Ovary (tissue), 9 donors: ENCODE data around the gene EID3. TPM values are rescaled to one million over a fixed set of nuclear protein-coding genes. Genes with fewer than 3 reads are reported as not detected.

Experiments
- DNase-seq, 5 donors: peaks; one replicate each; pipeline ENCODE4 v3.0.0-alpha.2; 2019 to 2020
- H3K27ac ChIP-seq, 2 donors: fragments of 200-600 bp; one replicate each; pipeline versions ENCODE4 v1.5.1 to v1.8.0; 2019 to 2022
- H3K27me3 ChIP-seq: fragments of 200-600 bp; one replicate; pipeline ENCODE4 v1.8.0; 2022
- H3K36me3 ChIP-seq: fragments of 200-600 bp; sonication (generic); one replicate; pipeline ENCODE4 v1.5.1; 2019
- H3K4me1 ChIP-seq: one replicate; pipeline ENCODE4 v1.8.1; 2013; ENCODE audit warnings: mild to moderate bottlenecking, moderate library complexity; ENCODE audit not compliant: insufficient read depth
- H3K4me3 ChIP-seq: fragments of 200-600 bp; sonication (generic); one replicate; pipeline ENCODE4 v1.5.1; 2017
- H3K9me3 ChIP-seq, 2 donors: fragments of 200-600 bp in 1 of 2; sonication (generic) in 1 of 2; one replicate each; pipeline versions ENCODE4 v1.5.1 to v1.8.1; 2013 to 2019; ENCODE audit warnings: mild to moderate bottlenecking in 1 of 2, moderate library complexity in 1 of 2
- EP300 ChIP-seq: sonication (generic); formaldehyde crosslinking; IDR thresholded peaks from one replicate; pipeline ENCODE4 v1.6.1; 2017; ENCODE audit warnings: antibody characterized with exemption
- POLR2A ChIP-seq: fragments of 450-650 bp; IDR thresholded peaks from one replicate; pipeline ENCODE4 v1.6.1; 2017; ENCODE audit warnings: antibody characterized with exemption, mild to moderate bottlenecking, moderate library complexity
- WGBS, 3 donors: extraction: QIAGEN DNeasy Blood & Tissue Kit in 1 of 3; methylation state at CpG; one replicate each; pipeline versions ENCODE4 v1.1.5 to v1.1.7; 2013 to 2017; 5-methylcytosine and 5-hydroxymethylcytosine counted together
- intact Hi-C, 4 donors: fragments of 100-400 bp; cut with DNase I; formaldehyde crosslinking; loops; one replicate each; pipeline versions ENCODE4 v1.11.0 to v1.15.1; 2022 to 2023
- polyA plus RNA-seq, 2 donors: library from polyadenylated mRNA; stranded (reverse); fragments of 200-250 nt in 1 of 2; fragments of 350-450 nt in 1 of 2; fragmentation: Illumina TruSeq in 1 of 2; extraction: RNeasy Lipid Tissue Mini Kit (QIAGEN cat#74804) in 1 of 2; gene quantifications; one replicate each; pipeline ENCODE4 v1.2.3, GENCODE V29; 2013 to 2014
- total RNA-seq, 7 donors: library from RNA; depleted of rRNA in 2 of 7; stranded (reverse); fragments of >200 nt in 2 of 7; fragmentation: NEBNext Ultra II Directional in 3 of 7; extraction: Animal tissue kit (Norgen Biotek cat#: 25700) in 3 of 7; gene quantifications; one replicate each; pipeline versions ENCODE4 v1.1.0 to v1.2.4, GENCODE V29; 2016 to 2023
- TF ChIP-seq, protein P1 (sequence below), 3 donors: fragments of 450-650 bp in 2 of 3; fragments of 200-600 bp in 1 of 3; IDR thresholded peaks; one replicate each; pipeline versions ENCODE4 v1.5.1 to v1.8.0; 2016 to 2022; ENCODE audit warnings: antibody characterized with exemption in 3 of 3, mild to moderate bottlenecking in 1 of 3
- donor health status: DM: no; HTN: no; CAD: no; lungs with moderate emphysema.
- donor health status: DM: no; HTN: no; CAD: no.
- donor health status: Bipolar disorder and iron deficiency.
- donor health status: DM: yes; HTN: yes; CAD: no.
- donor health status: DM: no; HTN: no; CAD: no.
- donor health status: DM: yes; HTN: yes; CAD: no.

Gene EID3
- total and polyA plus RNA-seq, 9 donors = 3.0 to 23.4 (median 6.2) TPM

GRCh38 chr12:104340925-104341611 is 37.5 kb downstream of the EID3 start:
- Histone ChIP-seq H3K4me1 (peaks cover 11% of the 10 kb centered on the region), H3K27ac (no peak overlapping the region), H3K36me3 (no peaks in the 10 kb centered on the region), H3K4me3 (no peak overlapping the region), H3K9me3 (no peaks in the 10 kb centered on the region), H3K27me3 (no peaks in the 10 kb centered on the region)
- DNase-seq = no peak
- intact Hi-C loops = no loop called here
- TF ChIP-seq, protein P1, sequence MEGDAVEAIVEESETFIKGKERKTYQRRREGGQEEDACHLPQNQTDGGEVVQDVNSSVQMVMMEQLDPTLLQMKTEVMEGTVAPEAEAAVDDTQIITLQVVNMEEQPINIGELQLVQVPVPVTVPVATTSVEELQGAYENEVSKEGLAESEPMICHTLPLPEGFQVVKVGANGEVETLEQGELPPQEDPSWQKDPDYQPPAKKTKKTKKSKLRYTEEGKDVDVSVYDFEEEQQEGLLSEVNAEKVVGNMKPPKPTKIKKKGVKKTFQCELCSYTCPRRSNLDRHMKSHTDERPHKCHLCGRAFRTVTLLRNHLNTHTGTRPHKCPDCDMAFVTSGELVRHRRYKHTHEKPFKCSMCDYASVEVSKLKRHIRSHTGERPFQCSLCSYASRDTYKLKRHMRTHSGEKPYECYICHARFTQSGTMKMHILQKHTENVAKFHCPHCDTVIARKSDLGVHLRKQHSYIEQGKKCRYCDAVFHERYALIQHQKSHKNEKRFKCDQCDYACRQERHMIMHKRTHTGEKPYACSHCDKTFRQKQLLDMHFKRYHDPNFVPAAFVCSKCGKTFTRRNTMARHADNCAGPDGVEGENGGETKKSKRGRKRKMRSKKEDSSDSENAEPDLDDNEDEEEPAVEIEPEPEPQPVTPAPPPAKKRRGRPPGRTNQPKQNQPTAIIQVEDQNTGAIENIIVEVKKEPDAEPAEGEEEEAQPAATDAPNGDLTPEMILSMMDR (IDR thresholded peaks at IDR 0.05) = no peak
- TF ChIP-seq EP300 (no peak), POLR2A (no peak)
- WGBS, 3 donors = 73 to 88% (median 86%) methylated on average over 6 of the region's 6 CpGs

DNA sequence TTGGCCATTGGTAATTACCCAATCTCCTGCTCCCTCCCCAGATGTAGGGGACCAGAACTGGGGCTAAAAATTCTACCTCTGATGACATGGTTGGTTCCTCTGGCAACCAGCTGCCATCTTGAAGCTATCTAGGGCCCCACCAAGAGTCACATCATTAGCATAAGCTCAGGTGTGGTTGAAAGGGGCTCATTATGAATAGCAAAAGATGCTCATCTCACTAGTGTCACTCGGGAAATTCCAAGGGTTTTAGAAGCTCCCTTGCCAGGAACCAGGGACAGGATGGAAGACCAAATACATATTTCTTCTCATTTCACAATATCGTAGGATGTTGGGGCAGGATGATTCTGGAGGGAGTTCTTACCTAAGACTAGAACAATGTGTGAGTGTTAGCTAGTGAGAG is 38.6 kb downstream of the EID3 start:
- H3K36me3 ChIP-seq = no peaks in the 10 kb centered on the region
- peaks cover 13% of the 10 kb centered on the region for H3K4me1 ChIP-seq
- H3K9me3 ChIP-seq = no peaks in the 10 kb centered on the region
- no peak overlapping the region for H3K4me3 ChIP-seq
- intact Hi-C loops = no loop called here
- H3K27me3 ChIP-seq = no peaks in the 10 kb centered on the region
- DNase-seq = no peak
- 92 to 99% (median 96%) methylated on average over 2 of the region's 2 CpGs for WGBS, 3 donors
- TF ChIP-seq POLR2A (no peak), EP300 (no peak)
- TF ChIP-seq, protein P1 (IDR thresholded peaks at IDR 0.05) = no peak
- H3K27ac ChIP-seq = no peak overlapping the region

GRCh38 chr12:104342635-104343249 is 39.2 kb downstream of the EID3 start:
- Histone ChIP-seq H3K9me3 (no peaks in the 10 kb centered on the region), H3K4me3 (no peak overlapping the region), H3K36me3 (no peaks in the 10 kb centered on the region), H3K27me3 (no peaks in the 10 kb centered on the region), H3K27ac (no peak overlapping the region), H3K4me1 (peaks cover 13% of the 10 kb centered on the region)
- no peak for DNase-seq
- 94 to 95% (median 94%) methylated on average over 12 of the region's 12 CpGs for WGBS, 3 donors
- TF ChIP-seq EP300 (no peak), POLR2A (no peak)
- TF ChIP-seq, protein P1 (IDR thresholded peaks at IDR 0.05) = no peak
- intact Hi-C loops = no loop called here

DNA sequence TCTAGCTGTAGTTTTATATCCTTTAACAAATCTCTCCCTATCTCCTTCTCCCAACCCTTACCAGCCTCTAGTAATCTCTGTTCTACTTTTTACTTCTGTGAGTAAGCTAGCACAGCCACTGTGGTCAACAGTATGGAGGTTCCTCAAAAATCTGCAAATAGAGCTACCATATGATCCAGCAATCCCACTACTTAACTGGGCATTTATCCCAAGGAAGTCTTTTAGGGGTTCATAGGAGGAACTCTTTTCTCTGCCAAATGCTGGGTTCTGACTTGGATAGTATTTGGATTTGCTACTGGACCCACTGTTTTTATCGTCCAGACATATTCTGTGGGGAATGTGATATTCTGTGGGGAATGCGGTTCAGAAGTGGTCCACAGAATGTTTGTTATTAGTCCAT is 41.1 kb downstream of the EID3 start:
- Histone ChIP-seq H3K27ac (no peak overlapping the region), H3K4me3 (no peak overlapping the region), H3K9me3 (no peaks in the 10 kb centered on the region), H3K27me3 (no peaks in the 10 kb centered on the region), H3K36me3 (no peaks in the 10 kb centered on the region), H3K4me1 (peaks cover 13% of the 10 kb centered on the region)
- TF ChIP-seq POLR2A (no peak), EP300 (no peak)
- TF ChIP-seq, protein P1 (IDR thresholded peaks at IDR 0.05) = no peak
- DNase-seq = no peak
- intact Hi-C loops = no loop called here
- 26 to 64% (median 38%) methylated on average over 2 of the region's 2 CpGs for WGBS, 3 donors
